HL-60/S4 treated with retinoic acid at 250 ng/mL for 4 days and 3 days (cell line): ENCODE measurements around the gene ZNF830.
"Not testable (repeated sequence)": the region's sequence is repeated elsewhere in the genome, so short reads cannot be mapped to it uniquely, and the experiment has no call there.

Source experiments
- in situ Hi-C: fragments of 300-500 bp; cut with MboI; formaldehyde crosslinking; loops from 2 replicates; pipeline ENCODE4 v1.7.0; 2022; ENCODE audit warnings: low sequenced_read_pairs

The ZNF830 gene

GRCh38 chr17:34961093-34961911 lies at the start of gene ZNF830, which contains the start of gene CCT6B:
TSS of gene ZNF830 (plus strand) at chr17:34961540. CDS start at chr17:34961567, 27 bp downstream.
TSS of gene CCT6B (minus strand) at chr17:34961460. CDS start at chr17:34961393, 67 bp downstream.
- in situ Hi-C loops = no loop called here

GRCh38 chr17:34913001-34913400 lies 48.3 kb upstream of the ZNF830 start:
- in situ Hi-C loops = no loop called here

- in situ Hi-C loops = no loop called here
These were observed 45.2 kb upstream of the ZNF830 start for GRCh38 chr17:34916120-34916519.

GRCh38 chr17:34917381-34917780 lies 44.0 kb upstream of the ZNF830 start:
- in situ Hi-C loops = no loop called here

GRCh38 chr17:34920676-34921075 lies 40.7 kb upstream of the ZNF830 start:
- in situ Hi-C loops = no loop called here

- in situ Hi-C loops = no loop called here
These were observed 34.7 kb upstream of the ZNF830 start for GRCh38 chr17:34926661-34927060.

GRCh38 chr17:34930283-34930682 lies 31.1 kb upstream of the ZNF830 start:
- in situ Hi-C loops = no loop called here

GRCh38 chr17:34950780-34951179 lies 10.6 kb upstream of the ZNF830 start:
- in situ Hi-C loops = not testable (repeated sequence)

GRCh38 chr17:34958438-34958837 lies 2.9 kb upstream of the ZNF830 start:
- in situ Hi-C loops = no loop called here

- in situ Hi-C loops = no loop called here
These were observed 12.8 kb downstream of the ZNF830 start for GRCh38 chr17:34974179-34974578.

GRCh38 chr17:34974794-34975785 lies 13.8 kb downstream of the ZNF830 start:
- in situ Hi-C loops = no loop called here

- in situ Hi-C loops = no loop called here
These were observed 17.8 kb downstream of the ZNF830 start for GRCh38 chr17:34979153-34979552.

- in situ Hi-C loops = no loop called here
These were observed 18.5 kb downstream of the ZNF830 start for GRCh38 chr17:34979650-34980352.

- in situ Hi-C loops = no loop called here
These were observed 19.0 kb downstream of the ZNF830 start, which contains the start of gene LIG3 for GRCh38 chr17:34980353-34980680. TSS of gene LIG3 (plus strand) at chr17:34980512. CDS start at chr17:34983006, 2,494 bp downstream.

GRCh38 chr17:34980681-34981537 lies 19.6 kb downstream of the ZNF830 start:
- in situ Hi-C loops = no loop called here

- in situ Hi-C loops = no loop called here
These were observed 20.4 kb downstream of the ZNF830 start for GRCh38 chr17:34981538-34982241.

GRCh38 chr17:34987232-34987631 lies 25.9 kb downstream of the ZNF830 start:
- in situ Hi-C loops = no loop called here

- in situ Hi-C loops = no loop called here
These were observed 27.3 kb downstream of the ZNF830 start for GRCh38 chr17:34988644-34989043.

GRCh38 chr17:34989473-34989872 lies 28.1 kb downstream of the ZNF830 start:
- in situ Hi-C loops = no loop called here
